NCI-H2171 (cell line): ENCODE results near the gene RELL1.

Source experiments
- DNase-seq: peaks from one replicate; lab custom pipeline; 2025; lab: John Stamatoyannopoulos, UW

Gene RELL1

GRCh38 chr4:37635155-37635554 is 51.0 kb downstream of the RELL1 start:
- DNase-seq = no peak

- no peak for DNase-seq
Measured at GRCh38 chr4:37634180-37634579, 52.0 kb downstream of the RELL1 start.

- DNase-seq = no peak
Measured at GRCh38 chr4:37632836-37633235, 53.3 kb downstream of the RELL1 start.

- DNase-seq = no peak
Measured at GRCh38 chr4:37631551-37631950, 54.6 kb downstream of the RELL1 start.

GRCh38 chr4:37629713-37630112 is 56.5 kb downstream of the RELL1 start:
- no peak for DNase-seq

GRCh38 chr4:37628977-37629609 is 57.1 kb downstream of the RELL1 start:
- DNase-seq = no peak

GRCh38 chr4:37627263-37627662 is 58.9 kb downstream of the RELL1 start:
- DNase-seq = no peak

GRCh38 chr4:37625499-37625898 is 60.7 kb downstream of the RELL1 start:
- no peak for DNase-seq

- no peak for DNase-seq
Measured at GRCh38 chr4:37623940-37624339, 62.2 kb downstream of the RELL1 start.

GRCh38 chr4:37623125-37623524 is 63.1 kb downstream of the RELL1 start:
- no peak for DNase-seq

- DNase-seq = no peak
Measured at GRCh38 chr4:37620176-37620575, 66.0 kb downstream of the RELL1 start.

GRCh38 chr4:37615720-37616063 is 70.5 kb downstream of the RELL1 start:
- DNase-seq = no peak

- DNase-seq = no peak
Measured at GRCh38 chr4:37615059-37615719, 71.0 kb downstream of the RELL1 start.

- no peak for DNase-seq
Measured at GRCh38 chr4:37612811-37613210, 73.4 kb downstream of the RELL1 start.

GRCh38 chr4:37609626-37610025 is 76.5 kb downstream of the RELL1 start:
- DNase-seq = no peak

GRCh38 chr4:37607018-37607417 is 79.2 kb downstream of the RELL1 start:
- no peak for DNase-seq

GRCh38 chr4:37605843-37606565 is 80.2 kb downstream of the RELL1 start:
- no peak for DNase-seq

GRCh38 chr4:37604461-37604860 is 81.7 kb downstream of the RELL1 start:
- no peak for DNase-seq

GRCh38 chr4:37603711-37604110 is 82.5 kb downstream of the RELL1 start:
- no peak for DNase-seq

- no peak for DNase-seq
Measured at GRCh38 chr4:37603070-37603468, 83.1 kb downstream of the RELL1 start.

- no peak for DNase-seq
Measured at GRCh38 chr4:37602454-37603069, 83.6 kb downstream of the RELL1 start.

GRCh38 chr4:37601531-37601930 is 84.6 kb downstream of the RELL1 start:
- no peak for DNase-seq
